ENCODE results near the gene PRMT9. TPM values are rescaled to one million over a fixed set of nuclear protein-coding genes. Genes with fewer than 3 reads are reported as not detected.

The PRMT9 gene
- polyA plus RNA-seq, 4 donors: 24.9 to 29.8 (median 28.2) TPM

- no peak for DNase-seq (ENCODE audit: low read depth in 4 of 4, low spot score in 3 of 4)
Measured at GRCh38 chr4:147682755-147683154, 1.2 kb downstream of the PRMT9 start.

DNA sequence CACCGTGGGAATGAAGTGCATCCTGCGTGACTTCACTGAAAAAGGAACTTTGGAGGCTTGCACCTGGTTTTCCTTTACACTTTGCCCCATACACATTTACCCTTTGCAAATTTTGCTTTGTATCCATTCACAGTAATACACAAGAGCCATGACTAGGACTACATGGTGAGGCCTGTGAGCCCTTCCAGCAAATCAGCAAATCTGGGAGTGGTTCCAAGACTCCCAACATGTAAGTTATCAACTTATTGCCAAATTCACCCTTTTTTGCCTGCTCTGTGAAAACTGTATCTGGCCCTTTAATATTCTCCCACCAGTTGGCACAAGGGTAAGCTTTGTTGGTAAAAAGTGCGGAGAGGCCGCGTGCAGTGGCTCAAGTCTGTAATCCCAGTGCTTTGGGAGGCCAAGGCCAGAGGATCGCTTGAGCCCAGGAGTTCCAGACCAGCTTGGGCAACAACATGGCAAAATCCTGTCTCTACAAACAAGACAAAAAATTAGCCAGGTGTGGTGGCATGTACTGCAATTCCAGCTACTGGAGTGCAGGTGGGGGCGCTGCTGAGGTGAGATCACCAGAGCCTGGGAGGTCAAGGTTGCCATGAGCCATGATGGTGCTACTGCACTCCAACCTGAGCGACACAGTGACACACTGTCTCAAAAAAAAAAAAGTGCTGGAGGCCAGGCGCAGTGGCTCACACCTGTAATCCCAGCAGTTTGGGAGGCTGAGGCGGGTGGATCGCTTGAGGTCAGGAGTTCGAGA, 5.0 kb downstream of the PRMT9 start:
- DNase-seq (ENCODE audit: low read depth in 4 of 4, low spot score in 3 of 4): no peak

GRCh38 chr4:147678106-147678505, 5.9 kb downstream of the PRMT9 start:
- no peak for DNase-seq (ENCODE audit: low read depth in 4 of 4, low spot score in 3 of 4)

DNA sequence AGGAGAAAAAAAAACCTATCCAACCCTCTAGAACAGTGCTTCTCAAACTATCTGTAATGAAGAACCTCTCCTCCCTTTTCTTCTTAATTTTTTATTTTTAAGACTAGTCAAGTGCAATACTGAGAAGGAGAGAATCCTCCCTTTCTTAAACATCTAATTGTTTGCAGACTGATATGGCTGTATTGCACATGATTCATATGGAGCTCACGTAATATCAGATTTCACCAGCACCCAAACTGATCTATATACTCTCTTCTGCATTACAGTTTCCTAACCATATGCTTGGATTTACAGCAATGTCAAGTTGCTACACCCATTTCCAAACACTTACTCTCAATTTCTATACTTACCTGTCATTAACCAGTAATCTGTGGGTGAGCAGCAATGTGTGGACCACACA, 9.5 kb downstream of the PRMT9 start:
- DNase-seq (ENCODE audit: low read depth in 4 of 4, low spot score in 3 of 4): no peak

GRCh38 chr4:147674073-147674472, 9.9 kb downstream of the PRMT9 start:
- no peak for DNase-seq (ENCODE audit: low read depth in 4 of 4, low spot score in 3 of 4)

DNA sequence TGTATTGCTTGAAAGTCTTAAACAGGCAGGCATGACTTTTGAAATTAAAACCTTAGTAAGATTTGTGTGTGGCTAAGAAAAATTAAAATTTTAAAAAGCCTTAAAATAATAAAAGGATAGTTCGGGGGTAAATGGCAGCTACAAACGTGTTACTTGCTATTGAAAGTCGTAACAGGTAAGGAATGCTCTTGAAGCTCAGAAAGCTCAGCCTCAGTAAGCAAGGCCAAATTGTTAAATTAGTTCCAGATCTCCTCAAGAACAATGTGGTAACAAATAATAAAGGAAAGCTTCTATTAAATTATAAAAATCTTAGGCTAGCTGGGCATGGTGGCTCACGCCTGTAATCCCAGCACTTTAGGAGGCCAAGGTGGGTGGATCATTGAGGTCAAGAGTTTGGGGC, 25.5 kb downstream of the PRMT9 start:
- no peak for DNase-seq (ENCODE audit: low read depth in 4 of 4, low spot score in 3 of 4)

DNA sequence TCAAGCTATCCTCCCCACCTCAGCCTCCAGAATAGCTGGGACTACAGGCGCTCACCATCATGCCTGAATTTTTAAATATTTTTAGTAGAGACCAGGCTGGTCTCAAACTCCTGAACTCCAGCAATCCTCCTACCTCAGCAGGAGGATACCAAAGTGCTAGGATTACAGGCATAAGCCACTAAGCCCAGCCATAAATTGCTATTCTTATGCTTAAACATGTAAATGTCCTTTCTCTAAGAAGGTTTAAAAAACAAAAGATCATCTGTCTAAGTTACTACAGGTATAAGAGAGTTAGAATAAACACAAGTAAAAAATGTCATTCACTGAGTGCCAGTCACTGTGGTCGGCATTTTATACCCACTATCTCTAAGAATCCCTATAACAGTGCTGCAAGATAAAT, 28.3 kb downstream of the PRMT9 start:
- no peak for DNase-seq (ENCODE audit: low read depth in 4 of 4, low spot score in 3 of 4)

- no peak for DNase-seq (ENCODE audit: low read depth in 4 of 4, low spot score in 3 of 4)
Measured at GRCh38 chr4:147651563-147651962, 32.4 kb downstream of the PRMT9 start.

DNA sequence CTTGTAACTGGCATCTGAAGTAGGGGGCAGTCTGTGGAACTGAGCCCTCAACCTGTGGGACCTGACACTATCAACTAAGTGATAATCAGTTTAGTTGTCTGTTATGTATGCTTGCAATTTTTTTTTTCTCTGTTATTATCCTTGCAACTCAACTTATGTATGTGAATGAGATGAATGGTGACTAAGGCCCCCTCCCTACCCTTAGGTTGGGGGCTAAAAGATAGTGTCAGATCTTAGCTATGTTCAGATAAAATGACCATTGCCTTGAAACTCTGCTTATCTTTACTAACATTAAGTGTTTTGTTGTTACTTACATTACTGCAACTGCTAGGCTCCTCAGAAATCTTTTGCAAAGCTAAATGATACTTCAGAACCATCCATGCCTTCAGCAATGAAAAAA, 35.3 kb downstream of the PRMT9 start:
- DNase-seq (ENCODE audit: low read depth in 4 of 4, low spot score in 3 of 4): no peak

DNA sequence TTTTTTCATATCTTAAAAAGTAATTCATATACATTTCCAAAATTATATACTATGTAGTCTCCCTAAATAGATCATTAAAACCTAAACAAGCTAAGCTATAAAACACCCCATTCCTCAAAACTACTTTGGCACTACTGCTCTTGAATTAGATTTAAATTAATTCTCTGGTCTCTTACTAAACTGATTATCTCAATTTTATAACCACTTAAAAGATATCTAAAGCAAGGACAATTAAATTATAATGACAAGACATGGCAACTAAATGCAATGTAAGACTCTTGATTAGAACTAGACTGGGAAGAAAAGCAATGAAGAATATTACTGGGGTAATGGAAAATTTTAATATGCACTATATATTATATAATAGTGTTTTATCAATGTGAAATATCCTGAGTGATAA, 38.9 kb downstream of the PRMT9 start:
- DNase-seq (ENCODE audit: low read depth in 4 of 4, low spot score in 3 of 4): no peak

GRCh38 chr4:147644471-147644870, 39.5 kb downstream of the PRMT9 start:
- no peak for DNase-seq (ENCODE audit: low read depth in 4 of 4, low spot score in 3 of 4)

DNA sequence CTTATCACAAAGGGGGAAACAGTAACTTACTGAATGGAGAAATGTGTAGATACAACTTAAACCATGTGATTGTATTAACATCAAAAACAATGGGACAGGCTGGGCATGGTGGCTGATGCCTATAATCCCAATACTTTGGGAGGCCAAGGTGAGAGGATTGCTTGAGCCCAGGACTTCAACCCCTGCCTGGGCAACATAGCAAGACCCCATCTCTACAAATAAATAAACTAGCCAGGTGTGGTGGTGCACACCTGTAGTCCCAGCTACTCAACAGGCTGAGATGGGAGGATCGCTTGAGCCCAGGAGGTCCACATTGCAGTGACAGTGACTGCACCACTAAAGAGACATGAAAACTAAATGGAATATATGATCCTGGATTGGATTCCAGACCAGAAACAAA, 40.3 kb downstream of the PRMT9 start:
- no peak for DNase-seq (ENCODE audit: low read depth in 4 of 4, low spot score in 3 of 4)

DNA sequence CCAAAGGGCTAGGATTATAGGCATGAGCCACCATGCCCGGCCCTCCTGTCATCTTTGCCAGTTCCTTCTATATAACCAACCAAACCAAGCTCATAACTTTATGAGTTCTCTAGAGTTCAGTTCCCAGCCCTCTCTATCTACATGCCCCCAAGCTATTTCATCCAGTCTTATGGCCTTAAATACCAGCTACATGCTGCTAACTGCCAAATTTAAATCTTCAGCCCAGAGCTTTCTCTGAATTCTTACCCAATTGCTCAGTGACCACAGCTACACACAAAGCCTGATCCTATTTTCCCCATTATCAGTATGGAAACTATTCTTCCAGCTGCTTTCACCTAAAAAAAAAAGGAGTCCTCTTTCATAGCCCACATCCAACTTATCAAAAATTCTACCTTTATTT, 43.6 kb downstream of the PRMT9 start:
- no peak for DNase-seq (ENCODE audit: low read depth in 4 of 4, low spot score in 3 of 4)

DNA sequence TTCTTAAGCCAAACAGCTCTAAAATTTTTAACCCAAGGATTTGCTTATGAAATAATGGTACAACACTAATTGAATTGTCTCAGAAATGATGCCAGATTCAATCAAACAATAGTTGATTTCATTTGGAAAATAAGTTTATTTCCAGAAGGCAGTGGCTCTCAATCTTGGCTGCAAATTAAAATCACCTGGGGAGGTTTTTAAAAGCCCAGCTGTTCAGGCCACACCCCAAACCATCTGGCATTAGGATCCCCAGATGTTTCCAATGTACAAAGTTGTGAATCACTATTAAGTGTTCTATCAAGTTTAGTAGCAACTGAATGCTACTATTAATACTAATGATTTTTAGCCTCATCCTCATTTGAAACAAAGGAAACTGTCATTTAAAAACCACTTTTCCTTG, 44.6 kb downstream of the PRMT9 start:
- no peak for DNase-seq (ENCODE audit: low read depth in 4 of 4, low spot score in 3 of 4)

DNA sequence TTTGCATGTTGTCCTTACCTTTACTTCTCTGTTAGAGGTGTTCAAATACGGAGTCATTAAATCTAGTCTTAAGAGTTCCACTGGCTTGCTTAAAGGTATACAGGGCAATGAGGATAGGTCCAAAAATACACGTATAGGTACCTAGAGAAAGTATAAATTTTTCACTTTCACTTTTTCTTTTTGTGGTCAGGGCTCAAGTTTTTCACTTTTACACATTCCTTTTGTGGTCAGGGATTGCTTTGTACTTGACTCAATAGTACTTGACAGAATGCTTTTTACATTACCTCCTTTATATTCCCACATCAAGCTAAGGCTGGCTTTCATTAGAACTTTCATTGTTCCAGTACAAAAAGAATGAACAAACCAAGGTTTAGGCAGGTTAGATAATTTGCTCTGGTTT, 45.0 kb downstream of the PRMT9 start:
- DNase-seq (ENCODE audit: low read depth in 4 of 4, low spot score in 3 of 4): no peak

GRCh38 chr4:147638365-147638764, 45.6 kb downstream of the PRMT9 start:
- DNase-seq (ENCODE audit: low read depth in 4 of 4, low spot score in 3 of 4): no peak

GRCh38 chr4:147635348-147635747, 48.6 kb downstream of the PRMT9 start:
- no peak for DNase-seq (ENCODE audit: low read depth in 4 of 4, low spot score in 3 of 4)

GRCh38 chr4:147633643-147634042, 50.3 kb downstream of the PRMT9 start:
- DNase-seq (ENCODE audit: low read depth in 4 of 4, low spot score in 3 of 4): no peak

- no peak for DNase-seq (ENCODE audit: low read depth in 4 of 4, low spot score in 3 of 4)
Measured at GRCh38 chr4:147633113-147633512, 50.9 kb downstream of the PRMT9 start.

- no peak for DNase-seq (ENCODE audit: low read depth in 4 of 4, low spot score in 3 of 4)
Measured at GRCh38 chr4:147629783-147630730, 53.9 kb downstream of the PRMT9 start.

DNA sequence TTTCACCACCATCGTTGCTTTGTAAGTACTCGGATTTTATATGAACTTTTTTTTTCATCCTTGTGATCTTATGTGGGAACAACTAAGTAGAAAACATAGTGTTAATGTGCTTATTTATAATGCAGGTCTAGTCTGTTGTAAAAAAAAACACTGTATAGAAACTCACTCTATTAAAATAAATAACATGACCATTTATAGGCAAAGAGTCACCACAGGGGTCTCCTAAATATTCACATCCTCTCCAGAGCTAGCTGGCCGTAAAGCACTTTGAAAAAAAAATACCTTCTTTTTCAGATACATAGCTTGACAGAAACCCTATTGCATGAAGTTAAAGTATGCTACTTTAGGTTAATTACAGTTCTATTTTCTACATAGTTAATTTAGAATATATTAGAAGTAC, 55.5 kb downstream of the PRMT9 start:
- no peak for DNase-seq (ENCODE audit: low read depth in 4 of 4, low spot score in 3 of 4)

GRCh38 chr4:147626903-147627302, 57.1 kb downstream of the PRMT9 start:
- no peak for DNase-seq (ENCODE audit: low read depth in 4 of 4, low spot score in 3 of 4)

Data from right renal pelvis (tissue), 4 donors.